Measurements from ENCODE around the gene CCDC174. TPM values are rescaled to one million over a fixed set of nuclear protein-coding genes. Genes with fewer than 3 reads are reported as not detected.

The CCDC174 gene
- total RNA-seq, 1 experiment from 2014 or later, result 16.0 TPM

GRCh38 chr3:14605744-14606143 is 45.8 kb upstream of the CCDC174 start (continued):
- TF ChIP-seq AR (CRISPR knock-in tag; IDR thresholded peaks at IDR 0.05) (no peak), CDX4 (CRISPR knock-in tag; IDR thresholded peaks at IDR 0.05; ENCODE audit: borderline replicate concordance) (no peak), PREB (CRISPR knock-in tag; IDR thresholded peaks at IDR 0.05; ENCODE audit: borderline replicate concordance) (no peak), MAX (CRISPR knock-in tag; IDR thresholded peaks at IDR 0.05) (no peak), ATF6 (CRISPR knock-in tag; IDR thresholded peaks at IDR 0.05) (no peak), NR1H2 (CRISPR knock-in tag; IDR thresholded peaks at IDR 0.05) (no peak), NFATC4 (CRISPR knock-in tag; IDR thresholded peaks at IDR 0.05) (no peak), JAZF1 (CRISPR knock-in tag; IDR thresholded peaks at IDR 0.05) (no peak), ATF1 (CRISPR knock-in tag; IDR thresholded peaks at IDR 0.05) (no peak), ZBTB21 (CRISPR knock-in tag; IDR thresholded peaks at IDR 0.05; ENCODE audit: borderline replicate concordance) (no peak), PRDM15 (CRISPR knock-in tag; IDR thresholded peaks at IDR 0.05) (no peak), HMGA2 (CRISPR knock-in tag; IDR thresholded peaks at IDR 0.05) (no peak)

GRCh38 chr3:14606669-14607339 is 44.8 kb upstream of the CCDC174 start:
- Mint-ChIP-seq H3K27me3 (ENCODE audit: low read depth) (peaks cover 25% of the 10 kb centered on the region), H3K9me3 (peaks cover 9% of the 10 kb centered on the region), H3K27ac (no peak overlapping the region), H3K4me1 (peaks cover 8% of the 10 kb centered on the region), H3K4me3 (no peak overlapping the region), H3K36me3 (no peaks in the 10 kb centered on the region; the same call in 1 of the 2 replicates)
- POLR2A ChIA-PET, result no interaction called here
- CTCF ChIA-PET, result interaction anchor here (1.1 to 3.7 kb wide), 10 partner anchors 9 to 403 kb away, joined by 3 to 24 read pairs (median 6); no protein-coding TSS in a partner anchor
- ATAC-seq (no peak), DNase-seq (ENCODE audit: low spot score) (no peak)
- TF ChIP-seq ZNF425 (CRISPR knock-in tag; conservative IDR thresholded peaks at IDR 0.05) (no peak), KAT7 (CRISPR knock-in tag; IDR thresholded peaks at IDR 0.05; ENCODE audit: borderline replicate concordance) (no peak), MAX (CRISPR knock-in tag; IDR thresholded peaks at IDR 0.05) (no peak), ESRRA (CRISPR knock-in tag; IDR thresholded peaks at IDR 0.05; ENCODE audit: borderline replicate concordance) (no peak), PREB (CRISPR knock-in tag; IDR thresholded peaks at IDR 0.05; ENCODE audit: borderline replicate concordance) (no peak)
